ENCODE results near the gene AKIP1. TPM values are rescaled to one million over a fixed set of nuclear protein-coding genes. Genes with fewer than 3 reads are reported as not detected.

Gene AKIP1
- total and polyA plus RNA-seq, 10 of the 15 experiments (the other 5 are each of a cell fraction or from before 2014, with no cell fraction given): 5.1 to 38.9 (median 30.5) TPM

DNA sequence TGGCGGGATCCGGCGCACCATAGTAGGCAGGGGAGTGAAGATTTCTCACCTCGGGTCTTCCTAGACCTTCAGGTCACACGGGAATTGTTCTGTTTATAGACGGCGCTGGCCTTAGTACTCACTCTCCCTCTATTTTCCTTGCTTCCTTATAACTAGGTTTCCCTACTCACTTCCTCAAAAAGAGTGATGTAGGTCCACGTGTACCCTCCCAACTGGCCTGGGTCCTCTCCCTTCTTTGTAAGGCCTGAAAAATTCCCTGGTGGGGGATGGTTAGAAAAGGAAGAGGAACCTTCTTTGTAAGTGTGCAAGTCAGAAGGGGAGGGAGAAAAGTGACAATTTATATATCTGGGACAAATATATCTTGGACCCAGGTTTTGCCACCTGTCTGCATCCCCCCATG lies 56.2 kb downstream of the AKIP1 start:
- H3K27me3 ChIP-seq (replicated peaks in 1 of 2; ENCODE audit: control insufficient read depth in 2 of 2, insufficient read depth in 2 of 2, low read length in 1 of 2): no peaks in the 10 kb centered on the region
- H3K79me2 ChIP-seq (ENCODE audit: control insufficient read depth, insufficient read depth, low read length): peaks cover 20% of the 10 kb centered on the region
- FAIRE-seq (no peak), ATAC-seq (no peak), DNase-seq (ENCODE audit: low read depth, low spot score) (no peak)
- WGBS (ENCODE audit: insufficient coverage, insufficient replicate concordance, low lambda C conversion rate, missing lambda C conversion rate): 55% methylated on average over 8 of the region's 8 CpGs
- intact Hi-C loops (cut with micrococcal nuclease; ENCODE audit: unreplicated experiment): no loop called here
- H3K9ac ChIP-seq (ENCODE audit: control insufficient read depth, insufficient read depth, low read length): no peak overlapping the region
- CTCF ChIA-PET: no interaction called here
- SMC1A ChIA-PET (ENCODE audit: uncharacterized antibody, unreplicated experiment): no interaction called here
- H3K27ac ChIP-seq (ENCODE audit: control insufficient read depth, insufficient read depth): no peak overlapping the region
- RAD21 ChIA-PET (ENCODE audit: unreplicated experiment): no interaction called here
- in situ Hi-C loops (cut with MboI): no loop called here
- H3K4me3 ChIP-seq: no peak overlapping the region
- no peaks in the 10 kb centered on the region for H3K9me3 ChIP-seq (replicated peaks; ENCODE audit: control insufficient read depth, insufficient read depth, low read length)
- no TSS peak for BruUV-seq (replicated peaks)
- no peaks in the 10 kb centered on the region for H4K20me1 ChIP-seq (ENCODE audit: control insufficient read depth, insufficient read depth)
- H3K4me2 ChIP-seq (ENCODE audit: control insufficient read depth, insufficient read depth): no peak overlapping the region
- POLR2A ChIA-PET: interaction anchor here (0.6 kb wide), 1 partner anchor 533 kb away, joined by 3 read pairs; no protein-coding TSS in a partner anchor
- TF ChIP-seq SPI1 (IDR thresholded peaks at IDR 0.05; ENCODE audit: borderline replicate concordance, insufficient read depth, low read depth, low read length) (0 out of 2 replicates have a peak, but pooled peaks have one; percentile 42), ZBED1 (IDR thresholded peaks at IDR 0.05; ENCODE audit: borderline replicate concordance) (no peak)
- H2AFZ ChIP-seq (ENCODE audit: control insufficient read depth, low read depth, low read length): no peak overlapping the region
- H3K4me1 ChIP-seq (ENCODE audit: control insufficient read depth, insufficient read depth, low read length): peaks cover 5% of the 10 kb centered on the region
- no peaks in the 10 kb centered on the region for H3K36me3 ChIP-seq (ENCODE audit: control insufficient read depth in 2 of 2, insufficient read depth in 2 of 2, low read length in 1 of 2)

Small RNAs within 50 kb of the gene (small RNA-seq; reads per million reads assigned to genes)
- gene RF00019: not detected

Other genes with a start within 250 kb of the AKIP1 start
- gene TRIM66, start 228.5 kb upstream of the AKIP1 start, total RNA-seq (2014; rRNA removed): 7.1 and 7.4 TPM in 2 replicates
- 7.8 and 8.4 TPM in 2 replicates for gene TRIM66, start 228.5 kb upstream of the AKIP1 start, total RNA-seq (2014; rRNA removed; fragmentation: Illumina TruSeq; extraction: Trizol)
- gene TRIM66, start 228.5 kb upstream of the AKIP1 start, total RNA-seq (2021): 11.8 and 13.0 TPM in 2 replicates
- gene TRIM66, start 228.5 kb upstream of the AKIP1 start, polyA plus RNA-seq (2011; rRNA removed): 14.0 and 18.2 TPM in 2 replicates
- gene TRIM66, start 228.5 kb upstream of the AKIP1 start, polyA plus RNA-seq (2014; fragmentation: Illumina TruSeq; extraction: Trizol): 14.5 and 19.0 TPM in 2 replicates
- 1 to 10 TPM; 1.7 to 2.4 TPM for gene TRIM66, start 228.5 kb upstream of the AKIP1 start, polyA plus RNA-seq (2014; fragmentation: Nextera tagmentation; extraction: Ambion mirVana)
- gene TRIM66, start 228.5 kb upstream of the AKIP1 start, polyA plus RNA-seq (2014; rRNA removed): 12.7 and 14.0 TPM in 2 replicates
- 1 to 10 TPM; 2.8 to 3.9 TPM for gene TRIM66, start 228.5 kb upstream of the AKIP1 start, polyA plus RNA-seq (2016; fragmentation: Nextera tagmentation; extraction: Ambion mirVana)
- 1,902 and 2,006 TPM in 2 replicates for gene RPL27A, start 228.4 kb upstream of the AKIP1 start, total RNA-seq (2014; rRNA removed)
- 2,938 and 2,966 TPM in 2 replicates for gene RPL27A, start 228.4 kb upstream of the AKIP1 start, total RNA-seq (2014; rRNA removed; fragmentation: Illumina TruSeq; extraction: Trizol)
- gene RPL27A, start 228.4 kb upstream of the AKIP1 start, total RNA-seq (2021): 1,300 and 1,372 TPM in 2 replicates
- 1,334 and 1,354 TPM in 2 replicates for gene RPL27A, start 228.4 kb upstream of the AKIP1 start, polyA plus RNA-seq (2011; rRNA removed)
- 2,568 and 4,776 TPM in 2 replicates for gene RPL27A, start 228.4 kb upstream of the AKIP1 start, polyA plus RNA-seq (2014; fragmentation: Illumina TruSeq; extraction: Trizol)
- gene RPL27A, start 228.4 kb upstream of the AKIP1 start, polyA plus RNA-seq (2014; fragmentation: Nextera tagmentation; extraction: Ambion mirVana): 1,000 to 10,000 TPM in 1 of 2 experiments, 100 to 1,000 TPM in 1; 978 to 2,052 TPM
- 3,433 and 3,548 TPM in 2 replicates for gene RPL27A, start 228.4 kb upstream of the AKIP1 start, polyA plus RNA-seq (2014; rRNA removed)
- 1,000 to 10,000 TPM; 1,900 to 1,912 TPM for gene RPL27A, start 228.4 kb upstream of the AKIP1 start, polyA plus RNA-seq (2016; fragmentation: Nextera tagmentation; extraction: Ambion mirVana)
- gene C11orf16, start 21.8 kb downstream of the AKIP1 start, total RNA-seq (2014; rRNA removed): not detected in 2 replicates
- gene C11orf16, start 21.8 kb downstream of the AKIP1 start, total RNA-seq (2014; rRNA removed; fragmentation: Illumina TruSeq; extraction: Trizol): not detected in 2 replicates
- gene C11orf16, start 21.8 kb downstream of the AKIP1 start, total RNA-seq (2021): not detected in 2 replicates
- not detected in 2 replicates for gene C11orf16, start 21.8 kb downstream of the AKIP1 start, polyA plus RNA-seq (2011; rRNA removed)
- gene C11orf16, start 21.8 kb downstream of the AKIP1 start, polyA plus RNA-seq (2014; fragmentation: Illumina TruSeq; extraction: Trizol): not detected in 2 replicates
- gene C11orf16, start 21.8 kb downstream of the AKIP1 start, polyA plus RNA-seq (2014; fragmentation: Nextera tagmentation; extraction: Ambion mirVana): under 1 TPM in 1 of 2 experiments, not detected in 1; 0.05 TPM
- gene C11orf16, start 21.8 kb downstream of the AKIP1 start, polyA plus RNA-seq (2014; rRNA removed): not detected in 2 replicates
- gene C11orf16, start 21.8 kb downstream of the AKIP1 start, polyA plus RNA-seq (2016; fragmentation: Nextera tagmentation; extraction: Ambion mirVana): under 1 TPM; 0.32 to 0.39 TPM
- not detected in 2 replicates for gene ASCL3, start 31.8 kb downstream of the AKIP1 start, total RNA-seq (2014; rRNA removed)
- gene ASCL3, start 31.8 kb downstream of the AKIP1 start, total RNA-seq (2014; rRNA removed; fragmentation: Illumina TruSeq; extraction: Trizol): not detected in 2 replicates
- gene ASCL3, start 31.8 kb downstream of the AKIP1 start, total RNA-seq (2021): not detected in 2 replicates
- not detected in 2 replicates for gene ASCL3, start 31.8 kb downstream of the AKIP1 start, polyA plus RNA-seq (2011; rRNA removed)
- gene ASCL3, start 31.8 kb downstream of the AKIP1 start, polyA plus RNA-seq (2014; fragmentation: Illumina TruSeq; extraction: Trizol): not detected in 2 replicates
- not detected for gene ASCL3, start 31.8 kb downstream of the AKIP1 start, polyA plus RNA-seq (2014; fragmentation: Nextera tagmentation; extraction: Ambion mirVana)
- not detected in 2 replicates for gene ASCL3, start 31.8 kb downstream of the AKIP1 start, polyA plus RNA-seq (2014; rRNA removed)
- gene ASCL3, start 31.8 kb downstream of the AKIP1 start, polyA plus RNA-seq (2016; fragmentation: Nextera tagmentation; extraction: Ambion mirVana): not detected
- 31.2 and 33.8 TPM in 2 replicates for gene TMEM9B, start 53.3 kb downstream of the AKIP1 start, total RNA-seq (2014; rRNA removed)
- gene TMEM9B, start 53.3 kb downstream of the AKIP1 start, total RNA-seq (2014; rRNA removed; fragmentation: Illumina TruSeq; extraction: Trizol): 28.1 and 28.7 TPM in 2 replicates
- 20.8 and 23.1 TPM in 2 replicates for gene TMEM9B, start 53.3 kb downstream of the AKIP1 start, total RNA-seq (2021)
- 43.6 and 55.7 TPM in 2 replicates for gene TMEM9B, start 53.3 kb downstream of the AKIP1 start, polyA plus RNA-seq (2011; rRNA removed)
- gene TMEM9B, start 53.3 kb downstream of the AKIP1 start, polyA plus RNA-seq (2014; fragmentation: Illumina TruSeq; extraction: Trizol): 33.2 and 41.0 TPM in 2 replicates
- gene TMEM9B, start 53.3 kb downstream of the AKIP1 start, polyA plus RNA-seq (2014; fragmentation: Nextera tagmentation; extraction: Ambion mirVana): 10 to 100 TPM; 11.5 to 16.6 TPM
- gene TMEM9B, start 53.3 kb downstream of the AKIP1 start, polyA plus RNA-seq (2014; rRNA removed): 24.3 and 26.4 TPM in 2 replicates
- gene TMEM9B, start 53.3 kb downstream of the AKIP1 start, polyA plus RNA-seq (2016; fragmentation: Nextera tagmentation; extraction: Ambion mirVana): 10 to 100 TPM; 48.0 to 54.0 TPM
- gene NRIP3, start 92.8 kb downstream of the AKIP1 start, total RNA-seq (2014; rRNA removed): under 0.01 and 0.22 TPM in 2 replicates
- 0.09 TPM in 1 of 2 replicates, not detected in the other for gene NRIP3, start 92.8 kb downstream of the AKIP1 start, total RNA-seq (2014; rRNA removed; fragmentation: Illumina TruSeq; extraction: Trizol)
- gene NRIP3, start 92.8 kb downstream of the AKIP1 start, total RNA-seq (2021): not detected in 2 replicates
- not detected in 2 replicates for gene NRIP3, start 92.8 kb downstream of the AKIP1 start, polyA plus RNA-seq (2011; rRNA removed)
- gene NRIP3, start 92.8 kb downstream of the AKIP1 start, polyA plus RNA-seq (2014; fragmentation: Illumina TruSeq; extraction: Trizol): not detected in 2 replicates
- not detected for gene NRIP3, start 92.8 kb downstream of the AKIP1 start, polyA plus RNA-seq (2014; fragmentation: Nextera tagmentation; extraction: Ambion mirVana)
- 0.25 TPM in 1 of 2 replicates, not detected in the other for gene NRIP3, start 92.8 kb downstream of the AKIP1 start, polyA plus RNA-seq (2014; rRNA removed)
- gene NRIP3, start 92.8 kb downstream of the AKIP1 start, polyA plus RNA-seq (2016; fragmentation: Nextera tagmentation; extraction: Ambion mirVana): under 1 TPM in 1 of 2 experiments, not detected in 1; 0.25 TPM
- gene SCUBE2, start 180.4 kb downstream of the AKIP1 start, total RNA-seq (2014; rRNA removed): 0.27 and 0.56 TPM in 2 replicates
- 0.23 and 0.27 TPM in 2 replicates for gene SCUBE2, start 180.4 kb downstream of the AKIP1 start, total RNA-seq (2014; rRNA removed; fragmentation: Illumina TruSeq; extraction: Trizol)
- 0.24 and 0.31 TPM in 2 replicates for gene SCUBE2, start 180.4 kb downstream of the AKIP1 start, total RNA-seq (2021)
- 0.31 and 0.52 TPM in 2 replicates for gene SCUBE2, start 180.4 kb downstream of the AKIP1 start, polyA plus RNA-seq (2011; rRNA removed)
- 0.06 and 0.12 TPM in 2 replicates for gene SCUBE2, start 180.4 kb downstream of the AKIP1 start, polyA plus RNA-seq (2014; fragmentation: Illumina TruSeq; extraction: Trizol)
- gene SCUBE2, start 180.4 kb downstream of the AKIP1 start, polyA plus RNA-seq (2014; fragmentation: Nextera tagmentation; extraction: Ambion mirVana): under 1 TPM in 1 of 2 experiments, not detected in 1; 0.35 TPM
- 0.10 and 0.18 TPM in 2 replicates for gene SCUBE2, start 180.4 kb downstream of the AKIP1 start, polyA plus RNA-seq (2014; rRNA removed)
- under 1 TPM in 1 of 2 experiments, not detected in 1; 0.54 TPM for gene SCUBE2, start 180.4 kb downstream of the AKIP1 start, polyA plus RNA-seq (2016; fragmentation: Nextera tagmentation; extraction: Ambion mirVana)